ENCODE results near the gene TYSND1.

The TYSND1 gene

GRCh38 chr10:70191972-70192305 lies 45.4 kb upstream of the TYSND1 start:
- Histone ChIP-seq H3K4me3 (replicated peaks; ENCODE audit: insufficient read depth, low read length) (no peak overlapping the region), H3K27ac (replicated peaks) (no peak overlapping the region), H3K27me3 (ENCODE audit: insufficient read depth, poor library complexity, severe bottlenecking) (no peaks in the 10 kb centered on the region)
- no peak for TF ChIP-seq POLR2AphosphoS5 (IDR thresholded peaks at IDR 0.05; ENCODE audit: low read depth)
- DNase-seq (ENCODE audit: low read depth in 1 of 2, low spot score in 1 of 2), result peak in 1 of 2 experiments; percentile 43

GRCh38 chr10:70191161-70191971 lies 44.9 kb upstream of the TYSND1 start:
- Histone ChIP-seq H3K4me3 (replicated peaks; ENCODE audit: insufficient read depth, low read length) (no peak overlapping the region), H3K27ac (replicated peaks) (no peak overlapping the region), H3K27me3 (ENCODE audit: insufficient read depth, poor library complexity, severe bottlenecking) (no peaks in the 10 kb centered on the region)
- no peak for TF ChIP-seq REST (IDR thresholded peaks at IDR 0.05; ENCODE audit: insufficient replicate concordance, low read depth)
- TF ChIP-seq SPI1 (IDR thresholded peaks at IDR 0.05; ENCODE audit: borderline replicate concordance, low read depth), result no peak
- TF ChIP-seq GABPA (IDR thresholded peaks at IDR 0.05; ENCODE audit: low read depth), result no peak
- no peak for DNase-seq (ENCODE audit: low read depth in 1 of 2, low spot score in 1 of 2)

- Histone ChIP-seq H3K27me3 (ENCODE audit: insufficient read depth, poor library complexity, severe bottlenecking) (no peaks in the 10 kb centered on the region), H3K27ac (replicated peaks) (no peak overlapping the region), H3K4me3 (replicated peaks; ENCODE audit: insufficient read depth, low read length) (no peak overlapping the region)
- DNase-seq (ENCODE audit: low read depth in 1 of 2, low spot score in 1 of 2), result no peak
- TF ChIP-seq CTCF (IDR thresholded peaks at IDR 0.05; ENCODE audit: insufficient read depth, low read length) (no peak), REST (IDR thresholded peaks at IDR 0.05; ENCODE audit: insufficient replicate concordance, low read depth) (no peak), GABPA (IDR thresholded peaks at IDR 0.05; ENCODE audit: low read depth) (no peak), POLR2AphosphoS5 (IDR thresholded peaks at IDR 0.05; ENCODE audit: low read depth) (no peak)
These were observed 44.1 kb upstream of the TYSND1 start for GRCh38 chr10:70190581-70190980.

GRCh38 chr10:70190102-70190501 lies 43.6 kb upstream of the TYSND1 start:
- no peak overlapping the region for H3K27ac ChIP-seq (replicated peaks)
- DNase-seq (ENCODE audit: low read depth in 1 of 2, low spot score in 1 of 2), result no peak
- H3K27me3 ChIP-seq (ENCODE audit: insufficient read depth, poor library complexity, severe bottlenecking), result no peaks in the 10 kb centered on the region
- H3K4me3 ChIP-seq (replicated peaks; ENCODE audit: insufficient read depth, low read length), result no peak overlapping the region
- TF ChIP-seq GABPA (IDR thresholded peaks at IDR 0.05; ENCODE audit: low read depth) (no peak), CTCF (IDR thresholded peaks at IDR 0.05; ENCODE audit: insufficient read depth, low read length) (no peak), REST (IDR thresholded peaks at IDR 0.05; ENCODE audit: insufficient replicate concordance, low read depth) (no peak), SPI1 (IDR thresholded peaks at IDR 0.05; ENCODE audit: borderline replicate concordance, low read depth) (no peak), POLR2AphosphoS5 (IDR thresholded peaks at IDR 0.05; ENCODE audit: low read depth) (no peak)
